ENCODE data around the gene ZNF497. TPM values are rescaled to one million over a fixed set of nuclear protein-coding genes. Genes with fewer than 3 reads are reported as not detected.

ZNF497 gene
- total and polyA plus RNA-seq, 2 donors (not counting 1 experiment from before 2014, with no cell fraction given) = 1.6 to 2.7 TPM

DNA sequence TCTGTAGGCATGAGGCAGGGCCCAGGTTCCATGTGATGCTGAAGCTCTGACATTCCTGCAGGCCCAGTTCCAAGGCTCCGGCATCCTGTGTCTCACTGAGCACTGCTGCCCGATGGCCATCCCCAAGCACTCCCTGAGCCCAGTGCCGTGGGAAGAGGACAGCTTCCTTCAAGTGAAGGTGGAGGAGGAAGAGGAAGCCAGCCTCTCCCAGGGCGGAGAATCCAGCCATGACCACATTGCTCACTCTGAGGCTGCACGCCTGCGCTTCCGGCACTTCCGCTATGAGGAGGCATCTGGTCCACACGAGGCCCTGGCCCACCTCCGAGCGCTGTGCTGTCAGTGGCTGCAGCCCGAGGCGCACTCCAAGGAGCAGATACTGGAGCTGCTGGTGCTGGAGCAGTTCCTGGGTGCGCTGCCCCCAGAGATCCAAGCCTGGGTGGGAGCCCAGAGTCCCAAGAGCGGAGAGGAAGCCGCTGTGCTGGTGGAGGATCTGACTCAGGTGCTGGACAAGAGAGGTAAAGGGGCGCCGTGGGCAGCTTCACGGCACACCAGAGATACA lies 27.8 kb downstream of the ZNF497 start:
- Histone ChIP-seq H3K4me3 (ENCODE audit: control extremely low read depth in 1 of 5, extremely low read depth in 1 of 5, insufficient read depth in 1 of 5, low read depth in 2 of 5, low read length in 4 of 5) (no peak overlapping the region), H3K9me3 (ENCODE audit: control extremely low read depth in 1 of 3, control insufficient read depth in 2 of 3, insufficient read depth in 1 of 3, low read length in 2 of 3) (peaks cover 0 to 9% (median 0%) of the 10 kb centered on the region in 3 donors), H3K4me2 (replicated peaks; ENCODE audit: low read depth, low read length, poor library complexity, severe bottlenecking) (no peak overlapping the region), H2AFZ (ENCODE audit: insufficient read depth, low read depth, low read length, poor library complexity, severe bottlenecking) (no peak overlapping the region), H3K79me2 (ENCODE audit: control insufficient read depth, insufficient read depth, low read length) (peaks cover 14% of the 10 kb centered on the region), H3K4me1 (ENCODE audit: control insufficient read depth in 2 of 2, insufficient read depth in 2 of 2, low read length in 2 of 2) (no peaks in the 10 kb centered on the region), H3K36me3 (replicated peaks in 1 of 2; ENCODE audit: control extremely low read depth in 1 of 2, control insufficient read depth in 1 of 2, extremely low read depth in 1 of 2, insufficient read depth in 2 of 2, low read length in 1 of 2) (peaks cover 2 to 32% of the 10 kb centered on the region in 2 experiments), H3K27me3 (replicated peaks in 1 of 4; ENCODE audit: control extremely low read depth in 1 of 4, control insufficient read depth in 3 of 4, insufficient read depth in 4 of 4, low read length in 3 of 4) (no peaks in the 10 kb centered on the region), H3K27ac (ENCODE audit: low read length in 2 of 2) (no peak overlapping the region), H4K20me1 (ENCODE audit: control insufficient read depth, insufficient read depth, low read length, poor library complexity, severe bottlenecking) (no peaks in the 10 kb centered on the region), H3K9ac (ENCODE audit: low read length) (no peak overlapping the region)
- whole genome bisulfite sequencing (ENCODE audit: insufficient coverage) = 94% methylated on average over 18 of the region's 19 CpGs
- CTCF ChIA-PET = interaction anchor here (0.9 kb wide), 1 partner anchor 8 kb away, joined by 3 read pairs; no protein-coding TSS in a partner anchor
- POLR2A ChIA-PET = interaction anchor here (0.6 kb wide), 1 partner anchor 130 kb away, joined by 3 read pairs; no protein-coding TSS in a partner anchor
- intact Hi-C loops (cut with micrococcal nuclease) = no loop called here
- Mint-ChIP-seq H3K4me3 (no peak overlapping the region), H3K4me1 (no peaks in the 10 kb centered on the region), H3K9me3 (ENCODE audit: insufficient read depth) (no peaks in the 10 kb centered on the region), H3K27me3 (no peaks in the 10 kb centered on the region), H3K27ac (no peak overlapping the region)
- DNase-seq = no peak
- ATAC-seq (ENCODE audit: low read depth) = no peak
- TF ChIP-seq CTCF (IDR thresholded peaks at IDR 0.05) (no peak), EZH2 (IDR thresholded peaks at IDR 0.05; ENCODE audit: borderline replicate concordance, insufficient read depth, low read depth, low read length, poor library complexity, severe bottlenecking) (no peak)

DNA sequence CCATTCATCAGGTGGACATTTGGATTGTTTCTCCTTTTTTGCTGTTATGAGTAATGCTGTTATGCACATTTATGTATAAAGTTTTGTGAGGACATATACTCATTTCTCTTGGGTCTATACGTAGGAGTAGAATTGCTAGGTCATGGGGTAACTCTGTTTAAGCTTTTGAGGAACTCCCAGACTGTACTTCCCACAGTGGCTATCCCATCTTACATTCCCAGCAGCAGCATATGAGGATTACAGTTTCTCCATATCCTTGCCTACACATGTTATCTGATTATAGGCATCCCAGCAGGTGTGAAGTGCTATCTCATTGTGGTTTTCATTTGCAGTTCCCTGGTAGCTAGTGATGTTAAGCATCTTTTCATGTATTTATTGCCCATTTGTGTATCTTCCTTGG lies 29.9 kb downstream of the ZNF497 start:
- POLR2A ChIA-PET = no interaction called here
- Histone ChIP-seq H3K79me2 (ENCODE audit: control insufficient read depth, insufficient read depth, low read length) (peaks cover 30% of the 10 kb centered on the region), H3K36me3 (replicated peaks in 1 of 2; ENCODE audit: control extremely low read depth in 1 of 2, control insufficient read depth in 1 of 2, extremely low read depth in 1 of 2, insufficient read depth in 2 of 2, low read length in 1 of 2) (peaks cover 2 to 19% of the 10 kb centered on the region in 2 experiments), H3K4me3 (ENCODE audit: control extremely low read depth in 1 of 5, extremely low read depth in 1 of 5, insufficient read depth in 1 of 5, low read depth in 2 of 5, low read length in 4 of 5) (no peak overlapping the region), H2AFZ (ENCODE audit: insufficient read depth, low read depth, low read length, poor library complexity, severe bottlenecking) (no peak overlapping the region), H3K9ac (ENCODE audit: low read length) (no peak overlapping the region), H3K27ac (ENCODE audit: low read length in 2 of 2) (no peak overlapping the region), H3K27me3 (replicated peaks in 1 of 4; ENCODE audit: control extremely low read depth in 1 of 4, control insufficient read depth in 3 of 4, insufficient read depth in 4 of 4, low read length in 3 of 4) (no peaks in the 10 kb centered on the region), H4K20me1 (ENCODE audit: control insufficient read depth, insufficient read depth, low read length, poor library complexity, severe bottlenecking) (no peaks in the 10 kb centered on the region), H3K4me2 (replicated peaks; ENCODE audit: low read depth, low read length, poor library complexity, severe bottlenecking) (no peak overlapping the region), H3K4me1 (ENCODE audit: control insufficient read depth in 2 of 2, insufficient read depth in 2 of 2, low read length in 2 of 2) (peaks cover 4% of the 10 kb centered on the region in 2 donors), H3K9me3 (ENCODE audit: control extremely low read depth in 1 of 3, control insufficient read depth in 2 of 3, insufficient read depth in 1 of 3, low read length in 2 of 3) (peaks cover 0 to 3% (median 0%) of the 10 kb centered on the region in 3 donors)
- intact Hi-C loops (cut with micrococcal nuclease) = no loop called here
- Mint-ChIP-seq H3K27ac (no peak overlapping the region), H3K4me3 (no peak overlapping the region), H3K4me1 (no peaks in the 10 kb centered on the region), H3K27me3 (no peaks in the 10 kb centered on the region), H3K9me3 (ENCODE audit: insufficient read depth) (no peaks in the 10 kb centered on the region)
- DNase-seq = no peak
- CTCF ChIA-PET = no interaction called here
- ATAC-seq (ENCODE audit: low read depth) = no peak
- no CpG with 5 or more reads among the region's 1 CpG for WGBS (ENCODE audit: insufficient coverage)
- TF ChIP-seq CTCF (IDR thresholded peaks at IDR 0.05) (no peak), EZH2 (IDR thresholded peaks at IDR 0.05; ENCODE audit: borderline replicate concordance, insufficient read depth, low read depth, low read length, poor library complexity, severe bottlenecking) (no peak)

Data from B cell (primary cell).